ENCODE measurements around the gene BSDC1.

The BSDC1 gene

GRCh38 chr1:32350785-32351398 lies 43.3 kb downstream of the BSDC1 start:
- CTCF ChIA-PET: interaction anchor here (1.0 to 1.6 kb wide), 4 partner anchors 14 to 111 kb away, joined by 3 to 7 read pairs (median 4); no protein-coding TSS in a partner anchor
- DNase-seq (ENCODE audit: extremely low spot score): peak; percentile 87
- TF ChIP-seq CTCF (IDR thresholded peaks at IDR 0.05; ENCODE audit: control extremely low read depth, extremely low read depth, low read depth, missing control alignments): peak; percentile 46
- POLR2A ChIA-PET: interaction anchor here (1.0 to 7.6 kb wide), 2 partner anchors 15 to 17 kb away, joined by 3 to 62 read pairs; partner anchors contain the start of gene MARCKSL1

- ChIA-PET POLR2A (interaction anchor here (1.1 to 7.6 kb wide), 2 partner anchors 13 to 16 kb away, joined by 3 to 62 read pairs; partner anchors contain the start of gene MARCKSL1), CTCF (interaction anchor here (1.6 kb wide), 1 partner anchor 12 kb away, joined by 5 read pairs; no protein-coding TSS in a partner anchor)
- TF ChIP-seq CTCF (IDR thresholded peaks at IDR 0.05; ENCODE audit: control extremely low read depth, extremely low read depth, low read depth, missing control alignments): no peak
- DNase-seq (ENCODE audit: extremely low spot score): no peak
Observed at GRCh38 chr1:32349211-32349708, 45.0 kb downstream of the BSDC1 start.

- no peak for TF ChIP-seq CTCF (IDR thresholded peaks at IDR 0.05; ENCODE audit: control extremely low read depth, extremely low read depth, low read depth, missing control alignments)
- CTCF ChIA-PET: interaction anchor here (1.2 kb wide), 1 partner anchor 10 kb away, joined by 3 read pairs; no protein-coding TSS in a partner anchor
- POLR2A ChIA-PET: interaction anchor here (3.3 kb wide), 1 partner anchor 11 kb away, joined by 49 read pairs; the partner anchor contains the start of gene MARCKSL1
- DNase-seq (ENCODE audit: extremely low spot score): no peak
Observed at GRCh38 chr1:32346532-32347157, 47.6 kb downstream of the BSDC1 start.

- no peak for TF ChIP-seq CTCF (IDR thresholded peaks at IDR 0.05; ENCODE audit: control extremely low read depth, extremely low read depth, low read depth, missing control alignments)
- CTCF ChIA-PET: interaction anchor here (0.8 to 1.4 kb wide), 3 partner anchors 9 to 97 kb away, joined by 3 to 4 read pairs (median 3); partner anchors contain the start of genes BSDC1 and MARCKSL1
- POLR2A ChIA-PET: interaction anchor here (3.3 kb wide), 1 partner anchor 9 kb away, joined by 49 read pairs; the partner anchor contains the start of gene MARCKSL1
- DNase-seq (ENCODE audit: extremely low spot score): no peak
Observed at GRCh38 chr1:32345289-32345827, 48.9 kb downstream of the BSDC1 start.

GRCh38 chr1:32342704-32343103 lies 51.5 kb downstream of the BSDC1 start:
- ChIA-PET CTCF (interaction anchor here (1.2 to 1.6 kb wide), 2 partner anchors 26 to 94 kb away, joined by 4 to 5 read pairs; no protein-coding TSS in a partner anchor), POLR2A (no interaction called here)
- DNase-seq (ENCODE audit: extremely low spot score): no peak
- TF ChIP-seq CTCF (IDR thresholded peaks at IDR 0.05; ENCODE audit: control extremely low read depth, extremely low read depth, low read depth, missing control alignments): no peak

- POLR2A ChIA-PET: no interaction called here
- no peak for TF ChIP-seq CTCF (IDR thresholded peaks at IDR 0.05; ENCODE audit: control extremely low read depth, extremely low read depth, low read depth, missing control alignments)
Observed at GRCh38 chr1:32341971-32342370, 52.3 kb downstream of the BSDC1 start.

More at GRCh38 chr1:32341971-32342370, 52.3 kb downstream of the BSDC1 start:
- CTCF ChIA-PET: interaction anchor here (1.2 to 1.6 kb wide), 3 partner anchors 11 to 93 kb away, joined by 4 to 5 read pairs (median 4); no protein-coding TSS in a partner anchor
- no peak for DNase-seq (ENCODE audit: extremely low spot score)

All from GM10248 (cell line).